ENCODE results near the gene CEP131.
A peak's percentile ranks its signal among the peaks of the same experiment; 100 is the strongest.

The CEP131 gene

GRCh38 chr17:81256616-81257015 is 33.9 kb upstream of the CEP131 start:
- no peak for TF ChIP-seq CTCF (IDR thresholded peaks at IDR 0.05)

GRCh38 chr17:81254955-81255717 is 32.4 kb upstream of the CEP131 start:
- peak; percentile 71 for TF ChIP-seq CTCF (IDR thresholded peaks at IDR 0.05)

- TF ChIP-seq CTCF (IDR thresholded peaks at IDR 0.05) = peak; percentile 80
Observed at GRCh38 chr17:81253358-81254131, 30.8 kb upstream of the CEP131 start.

GRCh38 chr17:81252987-81253329 is 30.2 kb upstream of the CEP131 start:
- TF ChIP-seq CTCF (IDR thresholded peaks at IDR 0.05) = no peak

DNA sequence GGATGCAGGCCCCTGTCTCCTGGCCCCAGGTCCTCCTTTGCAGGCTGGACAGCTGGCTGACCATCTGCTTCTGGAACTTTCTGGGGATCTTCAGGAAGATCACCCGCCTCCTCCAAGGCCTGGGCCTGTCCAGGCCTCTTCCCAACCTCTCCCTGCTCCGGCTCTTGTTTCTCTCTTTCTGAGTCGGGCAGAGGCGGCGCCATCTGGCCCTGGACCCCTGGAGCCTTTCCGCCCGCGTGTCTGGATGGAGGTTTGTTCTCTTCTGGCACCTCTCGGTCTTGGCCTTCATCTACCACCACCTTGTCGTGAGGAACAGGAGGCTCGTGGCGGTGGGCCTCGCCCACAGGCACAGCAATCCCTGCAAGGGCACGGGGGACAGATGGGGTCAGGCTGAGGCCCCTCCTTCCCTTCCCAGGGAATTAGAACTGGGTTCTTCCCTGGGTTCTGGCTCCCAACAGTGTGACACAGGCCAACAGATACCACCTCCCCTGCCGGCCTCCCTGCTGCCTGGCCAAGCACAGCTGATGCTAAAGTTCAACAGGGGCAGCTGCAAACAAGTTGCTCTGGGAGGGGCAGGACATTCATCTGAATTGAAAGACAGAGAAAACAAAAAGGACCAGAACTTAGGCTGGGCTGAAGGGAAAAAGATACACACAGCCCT is 29.7 kb upstream of the CEP131 start:
- no peak for TF ChIP-seq CTCF (IDR thresholded peaks at IDR 0.05)

DNA sequence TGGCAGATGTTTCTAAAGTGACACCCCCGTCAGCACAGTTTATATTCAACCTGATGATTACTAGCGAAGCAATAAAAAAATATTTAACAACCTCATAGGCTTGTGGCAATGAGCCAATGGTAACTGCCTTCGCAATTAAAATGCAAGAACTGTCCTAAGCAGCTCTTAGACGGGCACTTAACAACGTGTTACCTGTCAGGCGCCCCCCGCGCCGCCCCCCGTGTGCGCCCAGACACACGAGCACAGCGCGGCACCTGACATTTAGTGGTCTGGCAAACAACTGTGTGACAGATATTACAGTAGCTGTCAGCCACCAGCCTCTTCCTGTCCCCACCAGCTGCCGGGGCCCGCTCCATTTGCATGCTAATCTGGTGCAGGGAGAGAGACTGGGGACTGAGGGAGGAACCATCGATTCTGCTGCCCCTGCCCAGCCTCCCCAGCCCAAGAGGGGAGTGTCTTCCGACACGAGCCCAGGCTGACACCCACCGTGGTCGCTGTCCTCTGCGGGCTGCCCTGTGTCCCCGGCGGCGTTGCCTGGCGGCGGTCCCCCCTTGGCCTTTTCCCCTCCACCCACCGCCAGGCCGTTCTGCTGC is 29.0 kb upstream of the CEP131 start:
- no peak for TF ChIP-seq CTCF (IDR thresholded peaks at IDR 0.05)

GRCh38 chr17:81251094-81251708 is 28.4 kb upstream of the CEP131 start:
- no peak for TF ChIP-seq CTCF (IDR thresholded peaks at IDR 0.05)

Measured in LNCAP (cell line).